Activated CD8-positive, alpha-beta memory T cell treated with anti-CD3 and anti-CD28 coated beads for 4 hours (primary cell): ENCODE data around the gene SIM2.

Experiments used
- DNase-seq, 2 donors: peaks; one replicate each; pipeline ENCODE4 v3.0.0-alpha.2; 2020; ENCODE audit warnings: low read depth in 2 of 2

The SIM2 gene

GRCh38 chr21:36700971-36701755 lies 2.2 kb downstream of the SIM2 start:
- no peak for DNase-seq

GRCh38 chr21:36701756-36702621 lies 3.1 kb downstream of the SIM2 start:
- no peak for DNase-seq

- DNase-seq = no peak
Observed at GRCh38 chr21:36702622-36702968, 3.7 kb downstream of the SIM2 start.

GRCh38 chr21:36703123-36703522 lies 4.2 kb downstream of the SIM2 start:
- DNase-seq = no peak

GRCh38 chr21:36703626-36704280 lies 4.8 kb downstream of the SIM2 start:
- DNase-seq = no peak

GRCh38 chr21:36704281-36704957 lies 5.5 kb downstream of the SIM2 start:
- DNase-seq = no peak

GRCh38 chr21:36704958-36705678 lies 6.2 kb downstream of the SIM2 start:
- DNase-seq = no peak

GRCh38 chr21:36705679-36706481 lies 7.0 kb downstream of the SIM2 start:
- no peak for DNase-seq

GRCh38 chr21:36706482-36706852 lies 7.6 kb downstream of the SIM2 start:
- DNase-seq = no peak

- no peak for DNase-seq
Observed at GRCh38 chr21:36706951-36707762, 8.2 kb downstream of the SIM2 start.

GRCh38 chr21:36707763-36708285 lies 8.9 kb downstream of the SIM2 start:
- DNase-seq = no peak

- no peak for DNase-seq
Observed at GRCh38 chr21:36708286-36709029, 9.5 kb downstream of the SIM2 start.

- no peak for DNase-seq
Observed at GRCh38 chr21:36709030-36709867, 10.3 kb downstream of the SIM2 start.

GRCh38 chr21:36709868-36710728 lies 11.2 kb downstream of the SIM2 start:
- no peak for DNase-seq

- no peak for DNase-seq
Observed at GRCh38 chr21:36710729-36711048, 11.8 kb downstream of the SIM2 start.

GRCh38 chr21:36713746-36714145 lies 14.8 kb downstream of the SIM2 start:
- no peak for DNase-seq

GRCh38 chr21:36716387-36716786 lies 17.5 kb downstream of the SIM2 start:
- no peak for DNase-seq
